HS-27A (cell line): ENCODE measurements around the gene AFTPH.

Source experiments
- DNase-seq: peaks from one replicate; pipeline ENCODE4 v3.0.0-alpha.2; 2012; ENCODE audit warnings: low read depth, missing footprints

AFTPH gene

GRCh38 chr2:64587561-64587960 lies 63.4 kb downstream of the AFTPH start:
- DNase-seq: no peak

GRCh38 chr2:64591188-64591587 lies 67.1 kb downstream of the AFTPH start:
- DNase-seq: no peak

GRCh38 chr2:64593035-64593655 lies 69.0 kb downstream of the AFTPH start:
- no peak for DNase-seq

GRCh38 chr2:64594226-64594989 lies 70.3 kb downstream of the AFTPH start:
- peak; percentile 11 for DNase-seq

GRCh38 chr2:64595397-64596176 lies 71.5 kb downstream of the AFTPH start:
- DNase-seq: peak; percentile 11

- DNase-seq: no peak
Measured at GRCh38 chr2:64598226-64598625, 74.1 kb downstream of the AFTPH start.

GRCh38 chr2:64599469-64599868 lies 75.3 kb downstream of the AFTPH start:
- no peak for DNase-seq

- DNase-seq: no peak
Measured at GRCh38 chr2:64601034-64601754, 77.1 kb downstream of the AFTPH start.

GRCh38 chr2:64601785-64602391 lies 77.8 kb downstream of the AFTPH start:
- no peak for DNase-seq

- DNase-seq: no peak
Measured at GRCh38 chr2:64602436-64602835, 78.3 kb downstream of the AFTPH start.

- no peak for DNase-seq
Measured at GRCh38 chr2:64604155-64604554, 80.0 kb downstream of the AFTPH start.

GRCh38 chr2:64605026-64605471 lies 80.9 kb downstream of the AFTPH start:
- no peak for DNase-seq

- DNase-seq: no peak
Measured at GRCh38 chr2:64605991-64606478, 81.9 kb downstream of the AFTPH start.

GRCh38 chr2:64606479-64607363 lies 82.6 kb downstream of the AFTPH start:
- no peak for DNase-seq

GRCh38 chr2:64607381-64608304 lies 83.5 kb downstream of the AFTPH start:
- no peak for DNase-seq

GRCh38 chr2:64608867-64609226 lies 84.7 kb downstream of the AFTPH start:
- DNase-seq: no peak

- no peak for DNase-seq
Measured at GRCh38 chr2:64609227-64609941, 85.3 kb downstream of the AFTPH start.

GRCh38 chr2:64609942-64610281 lies 85.8 kb downstream of the AFTPH start:
- no peak for DNase-seq

GRCh38 chr2:64610316-64610855 lies 86.3 kb downstream of the AFTPH start:
- DNase-seq: no peak
